Panc1 (cell line): ENCODE results near the gene TMEM259. TPM values are rescaled to one million over a fixed set of nuclear protein-coding genes. Genes with fewer than 3 reads are reported as not detected.

Source experiments
- ATAC-seq: fragments of 200-7000 bp; cut with Tn5 transposase; 2 replicates; pipeline ENCODE4 v1.9.1; 2020; ENCODE audit warnings: mild to moderate bottlenecking, moderate library complexity
- BruUV-seq: library from RNA; stranded (reverse); fragments of 400-500 nt; replicated peaks from 2 replicates; lab custom pipeline; 2021; lab: Mats Ljungman, UMichigan
- CTCF ChIA-PET: fragments of 300-600 bp; sonication (Branson Sonifier 250); formaldehyde crosslinking; loops from one replicate; lab custom pipeline; 2022; ENCODE audit warnings: antibody characterized with exemption; lab: Charles Lee
- POLR2A ChIA-PET: fragments of 300-600 bp; sonication (Branson Sonifier 250); formaldehyde crosslinking; loops from one replicate; lab custom pipeline; 2022; ENCODE audit warnings: antibody characterized with exemption; lab: Charles Lee
- DNase-seq: peaks from one replicate; pipeline ENCODE4 v3.0.0-alpha.2; 2010; ENCODE audit warnings: low read depth, low spot score
- H3K27ac ChIP-seq: 2 replicates; pipeline ENCODE4 v1.5.1; 2011; ENCODE audit warnings: mild to moderate bottlenecking, low read length, inconsistent platforms
- H3K27me3 ChIP-seq: fragments of 200-500 bp; sonication (Bioruptor generic); 2 replicates; pipeline ENCODE4 v1.6.0; 2014; ENCODE audit warnings: low read length, inconsistent platforms; ENCODE audit not compliant: control insufficient read depth, insufficient read depth
- H3K36me3 ChIP-seq: fragments of 200-500 bp; sonication (Bioruptor generic); 2 replicates; pipeline ENCODE4 v1.5.1; 2014; ENCODE audit warnings: inconsistent platforms, mild to moderate bottlenecking, low read length, moderate library complexity; ENCODE audit not compliant: control insufficient read depth, insufficient read depth
- H3K4me1 ChIP-seq: 2 replicates; pipeline ENCODE4 v1.5.1; 2011; ENCODE audit warnings: inconsistent platforms, mild to moderate bottlenecking, low read length, moderate library complexity; ENCODE audit not compliant: control insufficient read depth, insufficient read depth
- H3K4me3 ChIP-seq, 2 experiments: 2 replicates each; pipeline ENCODE4 v1.5.1; 2011 to 2012; ENCODE audit warnings: low read depth in 2 of 2, low read length in 2 of 2, mild to moderate bottlenecking in 2 of 2, inconsistent platforms in 1 of 2, moderate library complexity in 1 of 2
- H3K9me3 ChIP-seq: fragments of 200-500 bp; sonication (Bioruptor generic); 2 replicates; pipeline ENCODE4 v1.5.1; 2014; ENCODE audit warnings: low read depth, mild to moderate bottlenecking, inconsistent platforms, low read length, moderate library complexity; ENCODE audit not compliant: control insufficient read depth, insufficient read depth
- CTCF ChIP-seq: fragments of 450-650 bp; IDR thresholded peaks from 2 replicates; pipeline ENCODE4 v1.5.1; 2017; ENCODE audit warnings: mild to moderate bottlenecking
- POLR2AphosphoS5 ChIP-seq: IDR thresholded peaks from 2 replicates; pipeline ENCODE4 v1.6.1; 2012; ENCODE audit warnings: mild to moderate bottlenecking, low read depth, low read length, moderate library complexity
- SIN3A ChIP-seq: IDR thresholded peaks from 2 replicates; pipeline ENCODE4 v1.6.1; 2012; ENCODE audit warnings: low read depth, mild to moderate bottlenecking, low read length, moderate library complexity, borderline replicate concordance; ENCODE audit not compliant: insufficient read depth
- TCF7L2 ChIP-seq: IDR thresholded peaks from 2 replicates; pipeline ENCODE4 v1.6.1; 2011; ENCODE audit warnings: mild to moderate bottlenecking, low read depth, low read length, inconsistent platforms
- in situ Hi-C: cut with HindIII; loops from 2 replicates; pipeline ENCODE4 v1.10.0; 2016; ENCODE audit warnings: low sequenced_read_pairs, low pct_unique_long_range_greater_than_20kb
- intact Hi-C: fragments of 100-400 bp; cut with micrococcal nuclease; formaldehyde crosslinking; loops from one replicate; pipeline ENCODE4 v1.10.0; 2022; ENCODE audit not compliant: unreplicated experiment
- total RNA-seq: library from RNA; stranded (reverse); gene quantifications from one replicate; pipeline ENCODE4 v1.2.1, GENCODE V29; 2021; ENCODE audit not compliant: unreplicated experiment
- TF ChIP-seq, protein P1 (sequence below), 2 experiments: IDR thresholded peaks; 2 replicates each; pipeline ENCODE4 v1.6.1; 2011 to 2012; ENCODE audit warnings: low read depth in 2 of 2, control low read depth in 1 of 2, low read length in 1 of 2, mild to moderate bottlenecking in 1 of 2, moderate library complexity in 1 of 2; ENCODE audit not compliant: insufficient read depth in 1 of 2

Gene TMEM259
- total RNA-seq, 1 experiment from 2014 or later = 193 TPM

DNA sequence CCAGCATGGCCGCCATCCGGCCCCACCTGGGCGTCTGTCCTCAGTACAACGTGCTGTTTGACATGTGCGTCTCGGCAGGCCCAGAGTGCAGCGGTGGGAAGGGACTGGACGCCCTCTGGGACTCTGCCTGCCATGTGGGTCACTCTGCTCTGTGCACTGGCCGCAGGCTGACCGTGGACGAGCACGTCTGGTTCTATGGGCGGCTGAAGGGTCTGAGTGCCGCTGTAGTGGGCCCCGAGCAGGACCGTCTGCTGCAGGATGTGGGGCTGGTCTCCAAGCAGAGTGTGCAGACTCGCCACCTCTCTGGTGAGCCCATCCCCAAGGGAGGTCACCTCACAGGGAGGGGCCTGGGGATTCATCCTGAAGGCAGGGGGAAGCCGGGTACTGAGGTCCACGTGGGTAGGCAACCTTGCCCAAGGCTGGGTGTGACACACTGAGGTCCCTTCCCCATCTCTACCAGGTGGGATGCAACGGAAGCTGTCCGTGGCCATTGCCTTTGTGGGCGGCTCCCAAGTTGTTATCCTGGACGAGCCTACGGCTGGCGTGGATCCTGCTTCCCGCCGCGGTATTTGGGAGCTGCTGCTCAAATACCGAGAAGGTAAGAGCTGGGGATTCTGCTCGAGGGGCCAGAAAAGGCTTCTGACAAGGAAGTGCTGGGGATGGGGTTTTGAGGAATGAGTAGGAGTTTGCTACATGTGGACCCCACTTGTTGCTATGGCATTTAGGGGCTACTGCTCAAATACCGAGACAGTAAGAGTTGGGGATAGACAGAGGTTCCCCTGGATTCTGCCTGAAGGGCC is 30.3 kb upstream of the TMEM259 start:
- Histone ChIP-seq H3K27me3 (no peaks in the 10 kb centered on the region), H3K4me1 (no peaks in the 10 kb centered on the region), H3K9me3 (no peaks in the 10 kb centered on the region), H3K4me3 (no peak overlapping the region), H3K27ac (no peak overlapping the region), H3K36me3 (no peaks in the 10 kb centered on the region)
- in situ Hi-C loops = no loop called here
- TF ChIP-seq CTCF (no peak), TCF7L2 (no peak), POLR2AphosphoS5 (no peak), SIN3A (no peak)
- TF ChIP-seq, protein P1, sequence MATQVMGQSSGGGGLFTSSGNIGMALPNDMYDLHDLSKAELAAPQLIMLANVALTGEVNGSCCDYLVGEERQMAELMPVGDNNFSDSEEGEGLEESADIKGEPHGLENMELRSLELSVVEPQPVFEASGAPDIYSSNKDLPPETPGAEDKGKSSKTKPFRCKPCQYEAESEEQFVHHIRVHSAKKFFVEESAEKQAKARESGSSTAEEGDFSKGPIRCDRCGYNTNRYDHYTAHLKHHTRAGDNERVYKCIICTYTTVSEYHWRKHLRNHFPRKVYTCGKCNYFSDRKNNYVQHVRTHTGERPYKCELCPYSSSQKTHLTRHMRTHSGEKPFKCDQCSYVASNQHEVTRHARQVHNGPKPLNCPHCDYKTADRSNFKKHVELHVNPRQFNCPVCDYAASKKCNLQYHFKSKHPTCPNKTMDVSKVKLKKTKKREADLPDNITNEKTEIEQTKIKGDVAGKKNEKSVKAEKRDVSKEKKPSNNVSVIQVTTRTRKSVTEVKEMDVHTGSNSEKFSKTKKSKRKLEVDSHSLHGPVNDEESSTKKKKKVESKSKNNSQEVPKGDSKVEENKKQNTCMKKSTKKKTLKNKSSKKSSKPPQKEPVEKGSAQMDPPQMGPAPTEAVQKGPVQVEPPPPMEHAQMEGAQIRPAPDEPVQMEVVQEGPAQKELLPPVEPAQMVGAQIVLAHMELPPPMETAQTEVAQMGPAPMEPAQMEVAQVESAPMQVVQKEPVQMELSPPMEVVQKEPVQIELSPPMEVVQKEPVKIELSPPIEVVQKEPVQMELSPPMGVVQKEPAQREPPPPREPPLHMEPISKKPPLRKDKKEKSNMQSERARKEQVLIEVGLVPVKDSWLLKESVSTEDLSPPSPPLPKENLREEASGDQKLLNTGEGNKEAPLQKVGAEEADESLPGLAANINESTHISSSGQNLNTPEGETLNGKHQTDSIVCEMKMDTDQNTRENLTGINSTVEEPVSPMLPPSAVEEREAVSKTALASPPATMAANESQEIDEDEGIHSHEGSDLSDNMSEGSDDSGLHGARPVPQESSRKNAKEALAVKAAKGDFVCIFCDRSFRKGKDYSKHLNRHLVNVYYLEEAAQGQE (IDR thresholded peaks at IDR 0.05; ENCODE audit: insufficient read depth in 1 of 2, low read depth in 2 of 2, low read length in 1 of 2) = no peak
- BruUV-seq = no TSS peak
- ChIA-PET POLR2A (no interaction called here), CTCF (no interaction called here)
- DNase-seq (no peak), ATAC-seq (no peak)
- intact Hi-C loops = no loop called here

DNA sequence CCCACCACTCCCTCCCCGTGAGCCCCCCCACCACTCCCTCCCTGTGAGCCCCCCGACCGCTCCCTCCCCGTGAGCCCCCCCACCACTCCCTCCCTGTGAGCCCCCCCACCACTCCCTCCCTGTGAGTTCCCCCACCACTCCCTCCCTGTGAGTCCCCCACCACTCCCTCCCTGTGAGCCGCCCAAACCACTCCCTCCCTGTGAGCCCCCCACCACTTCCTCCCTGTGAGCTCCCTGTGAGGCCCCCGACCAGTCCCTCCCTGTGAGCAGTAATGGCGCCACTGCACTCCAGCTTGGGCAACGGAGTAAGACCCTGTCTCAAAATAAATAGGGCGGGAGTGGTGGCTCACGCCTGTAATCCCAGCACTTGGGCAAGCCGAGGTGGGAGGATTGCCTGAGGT is 28.9 kb upstream of the TMEM259 start:
- CTCF ChIA-PET = no interaction called here
- BruUV-seq = no TSS peak

More for the DNA sequence above, 28.9 kb upstream of the TMEM259 start:
- Histone ChIP-seq H3K4me1 (no peaks in the 10 kb centered on the region), H3K36me3 (no peaks in the 10 kb centered on the region), H3K9me3 (no peaks in the 10 kb centered on the region), H3K27me3 (no peaks in the 10 kb centered on the region), H3K27ac (no peak overlapping the region), H3K4me3 (no peak overlapping the region)
- intact Hi-C loops = no loop called here
- ATAC-seq (no peak), DNase-seq (no peak)
- in situ Hi-C loops = no loop called here
- POLR2A ChIA-PET = no interaction called here
- TF ChIP-seq, protein P1 (IDR thresholded peaks at IDR 0.05; ENCODE audit: insufficient read depth in 1 of 2, low read depth in 2 of 2, low read length in 1 of 2) = no peak
- TF ChIP-seq SIN3A (no peak), TCF7L2 (no peak), POLR2AphosphoS5 (no peak)
